Neural cell (in vitro differentiated cells): ENCODE results near the gene CPNE5.

ENCODE experiments used
- CTCF ChIP-seq: fragments of 450-650 bp; IDR thresholded peaks from 2 replicates; pipeline ENCODE4 v1.5.1; 2014; ENCODE audit warnings: antibody characterized with exemption, mild to moderate bottlenecking, moderate library complexity; ENCODE audit not compliant: poor library complexity, severe bottlenecking
- EP300 ChIP-seq: fragments of 450-650 bp; conservative IDR thresholded peaks from 2 replicates; pipeline ENCODE4 v1.6.1; 2014; ENCODE audit warnings: antibody characterized with exemption, mild to moderate bottlenecking, moderate library complexity; ENCODE audit not compliant: poor library complexity, severe bottlenecking
- POLR2AphosphoS5 ChIP-seq: IDR thresholded peaks from 2 replicates; pipeline ENCODE4 v1.6.1; 2012
- RAD21 ChIP-seq: fragments of 450-650 bp; conservative IDR thresholded peaks from 2 replicates; pipeline ENCODE4 v1.6.1; 2014; ENCODE audit warnings: antibody characterized with exemption, mild to moderate bottlenecking, moderate library complexity

GRCh38 chr6:36843170-36843569 is 3.9 kb upstream of the CPNE5 start:
- no peak for TF ChIP-seq POLR2AphosphoS5
- no peak for TF ChIP-seq CTCF
- TF ChIP-seq RAD21 = no peak
- no peak for TF ChIP-seq EP300
